ENCODE results near the gene RAET1E.

RAET1E gene

GRCh38 chr6:149861603-149862423 is 36.1 kb downstream of the RAET1E start:
- TF ChIP-seq, protein P1, sequence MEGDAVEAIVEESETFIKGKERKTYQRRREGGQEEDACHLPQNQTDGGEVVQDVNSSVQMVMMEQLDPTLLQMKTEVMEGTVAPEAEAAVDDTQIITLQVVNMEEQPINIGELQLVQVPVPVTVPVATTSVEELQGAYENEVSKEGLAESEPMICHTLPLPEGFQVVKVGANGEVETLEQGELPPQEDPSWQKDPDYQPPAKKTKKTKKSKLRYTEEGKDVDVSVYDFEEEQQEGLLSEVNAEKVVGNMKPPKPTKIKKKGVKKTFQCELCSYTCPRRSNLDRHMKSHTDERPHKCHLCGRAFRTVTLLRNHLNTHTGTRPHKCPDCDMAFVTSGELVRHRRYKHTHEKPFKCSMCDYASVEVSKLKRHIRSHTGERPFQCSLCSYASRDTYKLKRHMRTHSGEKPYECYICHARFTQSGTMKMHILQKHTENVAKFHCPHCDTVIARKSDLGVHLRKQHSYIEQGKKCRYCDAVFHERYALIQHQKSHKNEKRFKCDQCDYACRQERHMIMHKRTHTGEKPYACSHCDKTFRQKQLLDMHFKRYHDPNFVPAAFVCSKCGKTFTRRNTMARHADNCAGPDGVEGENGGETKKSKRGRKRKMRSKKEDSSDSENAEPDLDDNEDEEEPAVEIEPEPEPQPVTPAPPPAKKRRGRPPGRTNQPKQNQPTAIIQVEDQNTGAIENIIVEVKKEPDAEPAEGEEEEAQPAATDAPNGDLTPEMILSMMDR (IDR thresholded peaks at IDR 0.05; ENCODE audit: low read depth, low read length, missing control alignments) = no peak
- in situ Hi-C loops (cut with HindIII; ENCODE audit: low sequenced_read_pairs) = no loop called here
- no peak for DNase-seq (ENCODE audit: low read depth)
- peak overlapping the region; percentile 64 for H3K4me3 ChIP-seq (ENCODE audit: low read depth, low read length)

- TF ChIP-seq, protein P1 (IDR thresholded peaks at IDR 0.05; ENCODE audit: low read depth, low read length, missing control alignments) = peak; percentile 21
- in situ Hi-C loops (cut with HindIII; ENCODE audit: low sequenced_read_pairs) = no loop called here
- no peak for DNase-seq (ENCODE audit: low read depth)
- no peak overlapping the region for H3K4me3 ChIP-seq (ENCODE audit: low read depth, low read length)
These were observed 36.9 kb downstream of the RAET1E start for GRCh38 chr6:149860834-149861602.

GRCh38 chr6:149860513-149860833 is 37.4 kb downstream of the RAET1E start:
- DNase-seq (ENCODE audit: low read depth) = no peak

GRCh38 chr6:149859938-149860337 is 38.0 kb downstream of the RAET1E start:
- DNase-seq (ENCODE audit: low read depth) = no peak
- TF ChIP-seq, protein P1 (IDR thresholded peaks at IDR 0.05; ENCODE audit: low read depth, low read length, missing control alignments) = no peak
- no peak overlapping the region for H3K4me3 ChIP-seq (ENCODE audit: low read depth, low read length)
- in situ Hi-C loops (cut with HindIII; ENCODE audit: low sequenced_read_pairs) = loop anchor here (10.0 kb wide), 1 partner anchor 45 kb away; no protein-coding TSS in a partner anchor

More at GRCh38 chr6:149860513-149860833, 37.4 kb downstream of the RAET1E start:
- H3K4me3 ChIP-seq (ENCODE audit: low read depth, low read length) = no peak overlapping the region
- TF ChIP-seq, protein P1 (IDR thresholded peaks at IDR 0.05; ENCODE audit: low read depth, low read length, missing control alignments) = no peak
- in situ Hi-C loops (cut with HindIII; ENCODE audit: low sequenced_read_pairs) = no loop called here

DNA sequence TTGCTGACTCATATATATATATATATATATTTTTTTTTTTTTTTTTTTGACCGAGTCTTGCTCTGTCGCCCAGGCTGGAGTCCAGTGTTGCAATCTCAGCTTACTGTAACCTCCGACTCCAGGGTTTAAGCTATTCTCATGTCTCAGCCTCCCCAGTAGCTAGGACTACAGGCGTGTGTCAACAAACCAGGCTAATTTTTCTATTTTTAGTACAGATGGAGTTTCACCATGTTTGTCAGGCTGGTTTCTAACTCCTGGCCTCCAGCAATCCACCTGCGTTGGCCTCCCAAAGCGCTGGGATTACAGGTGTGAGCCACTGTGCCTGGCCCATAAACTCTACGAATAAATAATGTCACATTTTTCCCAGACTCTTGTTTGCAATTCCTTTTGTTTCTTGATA is 38.5 kb downstream of the RAET1E start:
- no peak overlapping the region for H3K4me3 ChIP-seq (ENCODE audit: low read depth, low read length)
- in situ Hi-C loops (cut with HindIII; ENCODE audit: low sequenced_read_pairs) = loop anchor here (10.0 kb wide), 1 partner anchor 45 kb away; no protein-coding TSS in a partner anchor
- DNase-seq (ENCODE audit: low read depth) = no peak
- TF ChIP-seq, protein P1 (IDR thresholded peaks at IDR 0.05; ENCODE audit: low read depth, low read length, missing control alignments) = no peak

GRCh38 chr6:149857541-149857940 is 40.4 kb downstream of the RAET1E start:
- in situ Hi-C loops (cut with HindIII; ENCODE audit: low sequenced_read_pairs) = loop anchor here (10.0 kb wide), 1 partner anchor 47 kb away; no protein-coding TSS in a partner anchor
- DNase-seq (ENCODE audit: low read depth) = no peak
- H3K4me3 ChIP-seq (ENCODE audit: low read depth, low read length) = no peak overlapping the region
- TF ChIP-seq, protein P1 (IDR thresholded peaks at IDR 0.05; ENCODE audit: low read depth, low read length, missing control alignments) = no peak
